Endodermal cell (in vitro differentiated cells): Measurements from ENCODE around the gene SLC9A1. TPM values are rescaled to one million over a fixed set of nuclear protein-coding genes. Genes with fewer than 3 reads are reported as not detected.

Source experiments
- DNase-seq: peaks from one replicate; pipeline ENCODE4 v3.0.0-alpha.2; 2017
- H3K27ac ChIP-seq: 2 replicates; pipeline ENCODE4 v1.5.1; 2013; ENCODE audit warnings: mild to moderate bottlenecking, low read depth, low read length, moderate library complexity
- H3K27me3 ChIP-seq: 2 replicates; pipeline ENCODE4 v1.6.1; 2013; ENCODE audit warnings: mild to moderate bottlenecking, low read length, moderate library complexity; ENCODE audit not compliant: insufficient read depth, control insufficient read depth, poor library complexity, severe bottlenecking
- H3K36me3 ChIP-seq: 2 replicates; pipeline ENCODE4 v1.7.0; 2013; ENCODE audit warnings: mild to moderate bottlenecking, low read length, moderate library complexity; ENCODE audit not compliant: control insufficient read depth, insufficient read depth
- H3K4me1 ChIP-seq: one replicate; pipeline ENCODE4 v1.7.0; 2013; ENCODE audit warnings: low read length; ENCODE audit not compliant: control insufficient read depth, insufficient read depth
- H3K4me3 ChIP-seq: 2 replicates; pipeline ENCODE4 v1.5.1; 2013; ENCODE audit warnings: mild to moderate bottlenecking, low read length, moderate library complexity
- H3K9ac ChIP-seq: 2 replicates; pipeline ENCODE4 v1.6.1; 2013; ENCODE audit warnings: mild to moderate bottlenecking, low read length, moderate library complexity; ENCODE audit not compliant: poor library complexity, severe bottlenecking; ENCODE audit errors: extremely low read depth
- H3K9me3 ChIP-seq: 2 replicates; pipeline ENCODE4 v1.6.1; 2013; ENCODE audit warnings: mild to moderate bottlenecking, low read length, moderate library complexity; ENCODE audit not compliant: control insufficient read depth
- H3K27ac Mint-ChIP-seq: 2 replicates; pipeline ENCODE4 v1.8.0; 2020; ENCODE audit warnings: mixed read lengths
- H3K27me3 Mint-ChIP-seq: 2 replicates; pipeline ENCODE4 v1.8.0; 2021; ENCODE audit warnings: mild to moderate bottlenecking, mixed read lengths; ENCODE audit not compliant: insufficient read depth
- H3K36me3 Mint-ChIP-seq: 2 replicates; pipeline ENCODE4 v1.8.0; 2020; ENCODE audit warnings: low read depth, mixed read lengths
- H3K4me1 Mint-ChIP-seq: 2 replicates; pipeline ENCODE4 v1.8.0; 2020; ENCODE audit warnings: mixed read lengths
- H3K4me3 Mint-ChIP-seq: 2 replicates; pipeline ENCODE4 v1.8.0; 2020; ENCODE audit warnings: mild to moderate bottlenecking, moderate library complexity, mixed read lengths
- H3K9me3 Mint-ChIP-seq: 2 replicates; pipeline ENCODE4 v1.8.0; 2020; ENCODE audit warnings: mild to moderate bottlenecking, mixed read lengths
- WGBS, 2 experiments: methylation state at CpG; one replicate each; pipeline versions ENCODE4 v1.1.5 to v1.1.7; 2013; ENCODE audit warnings: missing lambda C conversion rate in 2 of 2, mixed read lengths in 1 of 2; ENCODE audit not compliant: insufficient coverage in 1 of 2, insufficient read length in 1 of 2; 5-methylcytosine and 5-hydroxymethylcytosine counted together
- total RNA-seq, 2 donors: library from RNA; stranded (reverse); fragmentation: NEBNext Ultra II Directional in 1 of 2; extraction: Animal tissue kit (Norgen Biotek cat#: 25700) in 1 of 2; gene quantifications; 2 replicates in 1 of 2; 3 replicates in 1 of 2; pipeline ENCODE4 v1.2.1, GENCODE V29; 2021
- TF ChIP-seq, protein P1 (sequence below): fragments of 200-600 bp; sonication (generic); conservative IDR thresholded peaks from 2 replicates; pipeline ENCODE4 v1.5.0; 2021; ENCODE audit warnings: antibody characterized with exemption, mild to moderate bottlenecking

SLC9A1 gene
- total RNA-seq, 2 donors from 2014 or later, result 25.9 to 34.7 TPM

- no peak overlapping the region for H3K27ac Mint-ChIP-seq
- H3K9ac ChIP-seq, result no peak overlapping the region
Measured at GRCh38 chr1:27065999-27066630, 88.8 kb downstream of the SLC9A1 start.

GRCh38 chr1:27060891-27061290 is 94.0 kb downstream of the SLC9A1 start:
- H3K4me1 Mint-ChIP-seq, result peaks cover 20% of the 10 kb centered on the region
- H3K9ac ChIP-seq, result no peak overlapping the region
- H3K36me3 Mint-ChIP-seq, result no peaks in the 10 kb centered on the region
- no peak overlapping the region for H3K4me3 Mint-ChIP-seq
- no peak overlapping the region for H3K4me3 ChIP-seq
- 89 to 96% methylated on average over 5 to 8 of the region's 8 CpGs for WGBS, 2 experiments
- H3K9me3 Mint-ChIP-seq, result peaks cover 14% of the 10 kb centered on the region
- H3K27me3 Mint-ChIP-seq, result peaks cover 2% of the 10 kb centered on the region
- TF ChIP-seq, protein P1, sequence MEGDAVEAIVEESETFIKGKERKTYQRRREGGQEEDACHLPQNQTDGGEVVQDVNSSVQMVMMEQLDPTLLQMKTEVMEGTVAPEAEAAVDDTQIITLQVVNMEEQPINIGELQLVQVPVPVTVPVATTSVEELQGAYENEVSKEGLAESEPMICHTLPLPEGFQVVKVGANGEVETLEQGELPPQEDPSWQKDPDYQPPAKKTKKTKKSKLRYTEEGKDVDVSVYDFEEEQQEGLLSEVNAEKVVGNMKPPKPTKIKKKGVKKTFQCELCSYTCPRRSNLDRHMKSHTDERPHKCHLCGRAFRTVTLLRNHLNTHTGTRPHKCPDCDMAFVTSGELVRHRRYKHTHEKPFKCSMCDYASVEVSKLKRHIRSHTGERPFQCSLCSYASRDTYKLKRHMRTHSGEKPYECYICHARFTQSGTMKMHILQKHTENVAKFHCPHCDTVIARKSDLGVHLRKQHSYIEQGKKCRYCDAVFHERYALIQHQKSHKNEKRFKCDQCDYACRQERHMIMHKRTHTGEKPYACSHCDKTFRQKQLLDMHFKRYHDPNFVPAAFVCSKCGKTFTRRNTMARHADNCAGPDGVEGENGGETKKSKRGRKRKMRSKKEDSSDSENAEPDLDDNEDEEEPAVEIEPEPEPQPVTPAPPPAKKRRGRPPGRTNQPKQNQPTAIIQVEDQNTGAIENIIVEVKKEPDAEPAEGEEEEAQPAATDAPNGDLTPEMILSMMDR, result no peak
- no peaks in the 10 kb centered on the region for H3K9me3 ChIP-seq
- no peak overlapping the region for H3K27ac Mint-ChIP-seq
- peaks cover 4% of the 10 kb centered on the region for H3K4me1 ChIP-seq
- H3K27me3 ChIP-seq, result no peaks in the 10 kb centered on the region
- no peak for DNase-seq
- no peak overlapping the region for H3K27ac ChIP-seq
- no peaks in the 10 kb centered on the region for H3K36me3 ChIP-seq

More at GRCh38 chr1:27065999-27066630, 88.8 kb downstream of the SLC9A1 start:
- Histone ChIP-seq H3K36me3 (no peaks in the 10 kb centered on the region), H3K27ac (no peak overlapping the region), H3K4me3 (no peak overlapping the region), H3K27me3 (no peaks in the 10 kb centered on the region), H3K9me3 (no peaks in the 10 kb centered on the region), H3K4me1 (no peaks in the 10 kb centered on the region)
- H3K27me3 Mint-ChIP-seq, result peaks cover 5% of the 10 kb centered on the region
- H3K4me3 Mint-ChIP-seq, result no peak overlapping the region
- 95 to 97% methylated on average over 5 of the region's 5 CpGs for WGBS, 2 experiments
- TF ChIP-seq, protein P1, result no peak
- DNase-seq, result no peak
- peaks cover 14% of the 10 kb centered on the region for H3K9me3 Mint-ChIP-seq
- no peaks in the 10 kb centered on the region for H3K36me3 Mint-ChIP-seq
- H3K4me1 Mint-ChIP-seq, result peaks cover 5% of the 10 kb centered on the region

GRCh38 chr1:27058966-27059669 is 95.8 kb downstream of the SLC9A1 start:
- H3K27ac Mint-ChIP-seq, result no peak overlapping the region
- H3K9ac ChIP-seq, result no peak overlapping the region
- no peak overlapping the region for H3K27ac ChIP-seq
- no peak overlapping the region for H3K4me3 ChIP-seq
- no peaks in the 10 kb centered on the region for H3K36me3 ChIP-seq
- H3K4me3 Mint-ChIP-seq, result no peak overlapping the region
- peaks cover 20% of the 10 kb centered on the region for H3K4me1 Mint-ChIP-seq
- peaks cover 12% of the 10 kb centered on the region for H3K9me3 Mint-ChIP-seq
- H3K4me1 ChIP-seq, result peaks cover 4% of the 10 kb centered on the region
- TF ChIP-seq, protein P1, result no peak
- H3K27me3 ChIP-seq, result no peaks in the 10 kb centered on the region
- 67 to 75% methylated on average over 5 to 12 of the region's 12 CpGs for WGBS, 2 experiments
- H3K36me3 Mint-ChIP-seq, result no peaks in the 10 kb centered on the region
- peaks cover 2% of the 10 kb centered on the region for H3K27me3 Mint-ChIP-seq
- DNase-seq, result peak; percentile 70
- H3K9me3 ChIP-seq, result no peaks in the 10 kb centered on the region
